Adrenal gland (tissue), 5 donors: ENCODE data around the gene DNAJC6.

Source experiments
- CTCF ChIP-seq, 6 experiments: fragments of 450-650 bp in 4 of 6; fragments of 200-600 bp in 2 of 6; sonication (generic) in 1 of 6; IDR thresholded peaks; 1 replicate in 5 of 6; 2 replicates in 1 of 6; pipeline versions ENCODE4 v1.5.1 to v1.8.0; 2016 to 2021; ENCODE audit warnings: antibody characterized with exemption in 6 of 6, mild to moderate bottlenecking in 2 of 6, moderate library complexity in 1 of 6
- POLR2A ChIP-seq, 2 donors: fragments of 450-650 bp; IDR thresholded peaks; one replicate each; pipeline ENCODE4 v1.6.1; 2017; ENCODE audit warnings: antibody characterized with exemption in 2 of 2, mild to moderate bottlenecking in 2 of 2, moderate library complexity in 1 of 2
- donor health status: DM: no; HTN: no; CAD: no.

GRCh38 chr1:65432918-65433317 is 123.6 kb downstream of the DNAJC6 start:
- TF ChIP-seq CTCF (IDR thresholded peaks at IDR 0.05): no peak
- no peak for TF ChIP-seq POLR2A (IDR thresholded peaks at IDR 0.05)
